Immature natural killer cell (primary cell): ENCODE measurements around the gene ARID1B. TPM values are rescaled to one million over a fixed set of nuclear protein-coding genes. Genes with fewer than 3 reads are reported as not detected.

Experiments
- DNase-seq, 3 donors: peaks; one replicate each; pipeline ENCODE4 v3.0.0; 2022; ENCODE audit warnings: mixed read lengths in 1 of 3
- H3K27ac Mint-ChIP-seq, 6 donors: one replicate each; pipeline ENCODE4 v1.8.0; 2020; ENCODE audit warnings: mixed read lengths in 6 of 6, mild to moderate bottlenecking in 5 of 6, inconsistent platforms in 4 of 6, moderate library complexity in 3 of 6
- H3K27me3 Mint-ChIP-seq, 3 donors: one replicate each; pipeline ENCODE4 v1.8.0; 2020 to 2021; ENCODE audit warnings: low read depth in 3 of 3, mild to moderate bottlenecking in 3 of 3, mixed read lengths in 3 of 3, moderate library complexity in 3 of 3, inconsistent platforms in 1 of 3
- H3K36me3 Mint-ChIP-seq, 3 donors: one replicate each; pipeline ENCODE4 v1.8.0; 2020; ENCODE audit warnings: mixed read lengths in 3 of 3, inconsistent platforms in 2 of 3, mild to moderate bottlenecking in 2 of 3
- H3K4me1 Mint-ChIP-seq, 2 donors: one replicate each; pipeline ENCODE4 v1.8.0; 2020; ENCODE audit warnings: inconsistent platforms in 2 of 2, mild to moderate bottlenecking in 2 of 2, mixed read lengths in 2 of 2, moderate library complexity in 1 of 2
- H3K4me3 Mint-ChIP-seq, 5 donors: one replicate each; pipeline ENCODE4 v1.8.0; 2020; ENCODE audit warnings: mild to moderate bottlenecking in 5 of 5, mixed read lengths in 5 of 5, inconsistent platforms in 3 of 5, moderate library complexity in 3 of 5
- H3K9me3 Mint-ChIP-seq, 6 donors: one replicate each; pipeline ENCODE4 v1.8.0; 2020; ENCODE audit warnings: mild to moderate bottlenecking in 6 of 6, mixed read lengths in 6 of 6, inconsistent platforms in 4 of 6, moderate library complexity in 3 of 6
- polyA plus RNA-seq, 3 donors: library from polyadenylated mRNA; unstranded; fragments of 300-500 nt; fragmentation: Illumina TruSeq; gene quantifications; one replicate each; pipeline ENCODE4 v1.2.3, GENCODE V29; 2021

ARID1B gene
- polyA plus RNA-seq, 3 donors from 2014 or later = 7.6 to 18.1 (median 8.7) TPM

- H3K4me3 Mint-ChIP-seq = no peak overlapping the region
- peaks cover 1 to 5% (median 3%) of the 10 kb centered on the region in 3 donors for H3K27me3 Mint-ChIP-seq
- DNase-seq = no peak
- peaks cover 35 to 51% (median 40%) of the 10 kb centered on the region in 3 donors for H3K36me3 Mint-ChIP-seq
- H3K4me1 Mint-ChIP-seq = peaks cover 0 to 1% of the 10 kb centered on the region in 2 donors
- no peaks in the 10 kb centered on the region for H3K9me3 Mint-ChIP-seq
- H3K27ac Mint-ChIP-seq = peak overlapping the region in 1 of 6 donors; percentile 40
These were observed 426.1 kb downstream of the ARID1B start for GRCh38 chr6:157203312-157203744.

GRCh38 chr6:157203764-157204163, 426.6 kb downstream of the ARID1B start:
- peaks cover 35 to 51% (median 40%) of the 10 kb centered on the region in 3 donors for H3K36me3 Mint-ChIP-seq
- no peaks in the 10 kb centered on the region for H3K9me3 Mint-ChIP-seq
- no peak overlapping the region for H3K27ac Mint-ChIP-seq
- H3K4me3 Mint-ChIP-seq = no peak overlapping the region
- H3K27me3 Mint-ChIP-seq = peaks cover 1 to 5% (median 3%) of the 10 kb centered on the region in 3 donors
- no peak for DNase-seq
- peaks cover 0 to 1% of the 10 kb centered on the region in 2 donors for H3K4me1 Mint-ChIP-seq

- peaks cover 30 to 42% (median 37%) of the 10 kb centered on the region in 3 donors for H3K36me3 Mint-ChIP-seq
- no peak for DNase-seq
- peak overlapping the region in 1 of 6 donors; percentile 68 for H3K27ac Mint-ChIP-seq
- H3K9me3 Mint-ChIP-seq = no peaks in the 10 kb centered on the region
- H3K4me1 Mint-ChIP-seq = peaks cover 0 to 1% of the 10 kb centered on the region in 2 donors
- no peak overlapping the region for H3K4me3 Mint-ChIP-seq
- peaks cover 3 to 5% (median 3%) of the 10 kb centered on the region in 3 donors for H3K27me3 Mint-ChIP-seq
These were observed 428.5 kb downstream of the ARID1B start for GRCh38 chr6:157205473-157206358.

- peaks cover 0 to 5% (median 4%) of the 10 kb centered on the region in 3 donors for H3K27me3 Mint-ChIP-seq
- no peaks in the 10 kb centered on the region for H3K9me3 Mint-ChIP-seq
- peaks cover 27 to 36% (median 35%) of the 10 kb centered on the region in 3 donors for H3K36me3 Mint-ChIP-seq
- H3K4me1 Mint-ChIP-seq = no peaks in the 10 kb centered on the region
- H3K27ac Mint-ChIP-seq = peak overlapping the region in 1 of 6 donors; percentile 68
- H3K4me3 Mint-ChIP-seq = no peak overlapping the region
- DNase-seq = no peak
These were observed 429.2 kb downstream of the ARID1B start for GRCh38 chr6:157206359-157206815.

- H3K4me3 Mint-ChIP-seq = no peak overlapping the region
- peaks cover 0 to 6% (median 5%) of the 10 kb centered on the region in 3 donors for H3K27me3 Mint-ChIP-seq
- no peak overlapping the region for H3K27ac Mint-ChIP-seq
- peaks cover 24 to 32% (median 26%) of the 10 kb centered on the region in 3 donors for H3K36me3 Mint-ChIP-seq
- H3K4me1 Mint-ChIP-seq = no peaks in the 10 kb centered on the region
- H3K9me3 Mint-ChIP-seq = no peaks in the 10 kb centered on the region
- DNase-seq = no peak
These were observed 430.4 kb downstream of the ARID1B start for GRCh38 chr6:157207521-157208076.

GRCh38 chr6:157209865-157210530, 432.8 kb downstream of the ARID1B start:
- H3K27ac Mint-ChIP-seq = peak overlapping the region in 1 of 6 donors; percentile 37
- H3K4me3 Mint-ChIP-seq = no peak overlapping the region
- H3K27me3 Mint-ChIP-seq = peaks cover 0 to 10% (median 6%) of the 10 kb centered on the region in 3 donors
- peaks cover 18 to 22% (median 18%) of the 10 kb centered on the region in 3 donors for H3K36me3 Mint-ChIP-seq
- DNase-seq = no peak
- no peaks in the 10 kb centered on the region for H3K9me3 Mint-ChIP-seq
- no peaks in the 10 kb centered on the region for H3K4me1 Mint-ChIP-seq

- DNase-seq = no peak
- no peak overlapping the region for H3K27ac Mint-ChIP-seq
- no peaks in the 10 kb centered on the region for H3K9me3 Mint-ChIP-seq
- H3K4me1 Mint-ChIP-seq = no peaks in the 10 kb centered on the region
- H3K36me3 Mint-ChIP-seq = peaks cover 12 to 15% (median 13%) of the 10 kb centered on the region in 3 donors
- no peak overlapping the region for H3K4me3 Mint-ChIP-seq
- H3K27me3 Mint-ChIP-seq = peaks cover 0 to 10% (median 5%) of the 10 kb centered on the region in 3 donors
These were observed 433.8 kb downstream of the ARID1B start for GRCh38 chr6:157210954-157211353.

GRCh38 chr6:157211603-157212455, 434.7 kb downstream of the ARID1B start:
- Mint-ChIP-seq H3K27ac (peak overlapping the region in 1 of 6 donors; percentile 64), H3K36me3 (peaks cover 4 to 6% (median 6%) of the 10 kb centered on the region in 3 donors), H3K4me1 (no peaks in the 10 kb centered on the region), H3K4me3 (no peak overlapping the region), H3K9me3 (no peaks in the 10 kb centered on the region), H3K27me3 (peaks cover 3 to 8% (median 5%) of the 10 kb centered on the region in 3 donors)
- DNase-seq = no peak

GRCh38 chr6:157213426-157213825, 436.2 kb downstream of the ARID1B start:
- H3K4me1 Mint-ChIP-seq = no peaks in the 10 kb centered on the region
- peak overlapping the region in 1 of 6 donors; percentile 38 for H3K27ac Mint-ChIP-seq
- peaks cover 3 to 8% (median 5%) of the 10 kb centered on the region in 3 donors for H3K27me3 Mint-ChIP-seq
- no peaks in the 10 kb centered on the region for H3K36me3 Mint-ChIP-seq
- no peak overlapping the region for H3K4me3 Mint-ChIP-seq
- no peak for DNase-seq
- H3K9me3 Mint-ChIP-seq = no peaks in the 10 kb centered on the region

GRCh38 chr6:157213907-157214565, 436.9 kb downstream of the ARID1B start:
- Mint-ChIP-seq H3K4me1 (no peaks in the 10 kb centered on the region), H3K27me3 (peaks cover 3 to 8% (median 5%) of the 10 kb centered on the region in 3 donors), H3K4me3 (no peak overlapping the region), H3K36me3 (no peaks in the 10 kb centered on the region), H3K27ac (peak overlapping the region in 1 of 6 donors; percentile 1), H3K9me3 (no peaks in the 10 kb centered on the region)
- DNase-seq = no peak

GRCh38 chr6:157215717-157216116, 438.5 kb downstream of the ARID1B start:
- no peak overlapping the region for H3K4me3 Mint-ChIP-seq
- DNase-seq = no peak
- peaks cover 1 to 5% of the 10 kb centered on the region in 2 donors for H3K4me1 Mint-ChIP-seq
- peaks cover 3 to 8% (median 5%) of the 10 kb centered on the region in 3 donors for H3K27me3 Mint-ChIP-seq
- no peak overlapping the region for H3K27ac Mint-ChIP-seq
- H3K36me3 Mint-ChIP-seq = no peaks in the 10 kb centered on the region
- no peaks in the 10 kb centered on the region for H3K9me3 Mint-ChIP-seq

GRCh38 chr6:157216570-157216969, 439.4 kb downstream of the ARID1B start:
- H3K9me3 Mint-ChIP-seq = peaks cover 0 to 2% (median 0%) of the 10 kb centered on the region in 6 donors
- peaks cover 2 to 12% (median 7%) of the 10 kb centered on the region in 3 donors for H3K27me3 Mint-ChIP-seq
- H3K27ac Mint-ChIP-seq = no peak overlapping the region
- no peak overlapping the region for H3K4me3 Mint-ChIP-seq
- no peaks in the 10 kb centered on the region for H3K36me3 Mint-ChIP-seq
- peaks cover 10 to 13% of the 10 kb centered on the region in 2 donors for H3K4me1 Mint-ChIP-seq
- no peak for DNase-seq
